ENCODE data around the gene SPATA45.
A peak's percentile ranks its signal among the peaks of the same experiment; 100 is the strongest.

Gene SPATA45

DNA sequence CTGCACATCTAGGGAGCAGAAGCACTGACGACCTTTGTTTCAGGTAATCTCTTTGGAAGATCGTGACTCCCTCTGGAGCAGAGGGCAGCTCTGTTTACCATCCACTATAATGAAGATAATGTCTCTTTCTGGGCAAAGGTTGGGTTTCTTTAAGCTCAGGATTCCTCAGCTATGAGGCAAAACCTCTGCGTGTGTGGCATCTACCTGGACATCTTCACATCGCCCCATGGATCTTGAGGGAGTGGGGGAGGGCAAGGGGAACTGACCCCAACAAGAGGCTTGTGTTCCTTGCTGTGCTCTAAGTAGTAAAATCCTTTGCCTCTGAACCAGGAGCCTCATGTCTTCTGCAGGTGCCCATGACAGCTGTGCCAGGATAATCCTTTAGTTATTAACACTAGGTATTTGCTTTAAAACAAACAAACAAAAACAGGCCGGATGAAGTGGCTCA lies 19.6 kb downstream of the SPATA45 start:
- Histone ChIP-seq H3K4me1 (ENCODE audit: control insufficient read depth, insufficient read depth, low read length) (no peaks in the 10 kb centered on the region), H3K27me3 (ENCODE audit: control insufficient read depth, insufficient read depth, low read length) (no peaks in the 10 kb centered on the region), H3K4me3 (ENCODE audit: low read depth, low read length) (no peak overlapping the region), H3K36me3 (ENCODE audit: control insufficient read depth, insufficient read depth, low read length) (no peaks in the 10 kb centered on the region), H3K9ac (ENCODE audit: low read depth, low read length) (no peak overlapping the region), H3K27ac (ENCODE audit: low read depth, low read length) (no peak overlapping the region), H3K9me3 (ENCODE audit: control insufficient read depth, insufficient read depth, low read length) (peaks cover 16% of the 10 kb centered on the region)

DNA sequence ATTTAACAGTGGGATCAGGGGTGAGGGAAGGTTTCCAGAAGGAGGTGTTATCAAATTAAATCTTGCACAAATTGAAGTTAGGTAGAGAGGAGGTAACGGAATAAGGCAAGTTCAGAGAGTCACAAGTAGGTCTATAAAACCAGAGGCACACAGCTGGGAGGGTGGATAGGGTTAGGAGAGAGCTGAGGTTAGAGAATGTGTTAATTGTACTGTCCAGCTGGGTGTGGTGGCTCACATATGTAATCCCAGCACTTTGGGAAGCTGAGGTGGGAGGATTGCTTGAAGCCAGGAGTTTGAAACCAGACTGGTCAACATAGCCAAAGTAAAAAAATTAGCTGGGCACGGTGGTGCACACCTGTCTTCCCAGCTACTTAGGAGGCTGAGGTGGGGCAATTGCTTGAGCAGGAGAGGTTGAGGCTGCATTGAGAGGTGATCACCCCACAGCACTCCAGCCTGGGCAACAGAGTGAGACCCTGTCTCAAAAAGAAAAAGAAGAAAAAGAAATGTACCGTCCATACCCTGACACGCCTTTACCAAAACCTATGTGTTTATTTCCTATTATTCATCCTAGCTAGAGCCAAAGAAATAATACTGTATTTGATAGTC lies 20.2 kb downstream of the SPATA45 start:
- Histone ChIP-seq H3K27ac (ENCODE audit: low read depth, low read length) (no peak overlapping the region), H3K36me3 (ENCODE audit: control insufficient read depth, insufficient read depth, low read length) (no peaks in the 10 kb centered on the region), H3K4me1 (ENCODE audit: control insufficient read depth, insufficient read depth, low read length) (no peaks in the 10 kb centered on the region), H3K27me3 (ENCODE audit: control insufficient read depth, insufficient read depth, low read length) (no peaks in the 10 kb centered on the region), H3K9ac (ENCODE audit: low read depth, low read length) (no peak overlapping the region), H3K9me3 (ENCODE audit: control insufficient read depth, insufficient read depth, low read length) (peaks cover 16% of the 10 kb centered on the region), H3K4me3 (ENCODE audit: low read depth, low read length) (no peak overlapping the region)

DNA sequence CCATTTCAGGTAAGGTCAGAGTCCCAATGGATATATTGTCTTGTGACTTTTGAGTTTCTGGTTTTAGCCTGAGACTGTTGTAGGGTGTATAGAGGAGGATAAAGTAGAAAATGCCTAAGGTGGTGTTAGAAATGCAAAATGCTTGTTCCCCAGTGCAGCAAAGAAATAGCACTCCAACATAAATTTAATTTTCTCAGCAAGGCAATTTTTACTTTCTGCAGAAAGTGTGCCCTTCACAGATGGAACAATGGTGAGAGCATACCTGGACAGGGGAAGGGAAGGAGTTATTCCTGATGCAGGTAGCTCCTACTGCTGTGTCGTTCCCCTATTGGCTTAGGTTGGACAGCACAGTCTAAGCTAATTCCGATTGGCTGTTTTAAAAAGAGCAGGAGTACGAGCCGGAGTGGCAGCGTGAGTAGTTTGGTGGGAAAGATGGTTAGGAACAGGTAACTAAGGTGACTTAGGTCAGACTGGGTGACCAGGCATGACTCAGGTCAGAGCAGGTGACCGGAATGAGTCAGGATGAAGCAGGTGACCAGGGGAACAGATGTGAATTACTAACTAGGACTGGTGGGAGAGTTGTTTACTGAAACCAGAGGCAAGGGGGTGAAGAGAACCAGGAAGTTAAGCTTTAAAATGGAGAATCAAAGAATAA lies 21.5 kb downstream of the SPATA45 start:
- Histone ChIP-seq H3K4me3 (ENCODE audit: low read depth, low read length) (no peak overlapping the region), H3K27ac (ENCODE audit: low read depth, low read length) (no peak overlapping the region), H3K9ac (ENCODE audit: low read depth, low read length) (no peak overlapping the region), H3K27me3 (ENCODE audit: control insufficient read depth, insufficient read depth, low read length) (no peaks in the 10 kb centered on the region), H3K9me3 (ENCODE audit: control insufficient read depth, insufficient read depth, low read length) (peaks cover 16% of the 10 kb centered on the region), H3K36me3 (ENCODE audit: control insufficient read depth, insufficient read depth, low read length) (no peaks in the 10 kb centered on the region), H3K4me1 (ENCODE audit: control insufficient read depth, insufficient read depth, low read length) (no peaks in the 10 kb centered on the region)

DNA sequence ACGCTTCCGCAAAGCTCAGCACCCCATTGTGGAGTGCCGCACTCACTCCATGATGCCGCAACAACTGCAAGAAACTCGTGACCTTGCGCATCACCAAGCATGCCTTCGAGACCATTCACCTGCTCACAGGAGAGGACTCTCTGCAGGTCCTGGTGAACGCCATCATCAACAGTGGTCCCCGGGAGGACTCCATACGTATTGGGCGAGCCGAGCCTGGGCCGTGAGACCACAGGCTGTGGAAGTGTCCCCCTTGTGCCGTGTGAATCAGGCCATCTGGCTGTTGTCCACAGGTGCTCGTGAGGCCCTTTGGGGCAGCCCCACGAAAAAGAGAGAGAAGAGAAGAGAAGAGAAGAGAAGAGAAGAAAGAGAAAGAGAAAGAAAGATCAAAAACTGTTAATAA lies 23.2 kb downstream of the SPATA45 start:
- H3K27me3 ChIP-seq (ENCODE audit: control insufficient read depth, insufficient read depth, low read length): no peaks in the 10 kb centered on the region
- no peak overlapping the region for H3K9ac ChIP-seq (ENCODE audit: low read depth, low read length)
- no peak overlapping the region for H3K27ac ChIP-seq (ENCODE audit: low read depth, low read length)
- no peaks in the 10 kb centered on the region for H3K36me3 ChIP-seq (ENCODE audit: control insufficient read depth, insufficient read depth, low read length)
- H3K4me1 ChIP-seq (ENCODE audit: control insufficient read depth, insufficient read depth, low read length): no peaks in the 10 kb centered on the region
- peaks cover 16% of the 10 kb centered on the region for H3K9me3 ChIP-seq (ENCODE audit: control insufficient read depth, insufficient read depth, low read length)
- no peak overlapping the region for H3K4me3 ChIP-seq (ENCODE audit: low read depth, low read length)

DNA sequence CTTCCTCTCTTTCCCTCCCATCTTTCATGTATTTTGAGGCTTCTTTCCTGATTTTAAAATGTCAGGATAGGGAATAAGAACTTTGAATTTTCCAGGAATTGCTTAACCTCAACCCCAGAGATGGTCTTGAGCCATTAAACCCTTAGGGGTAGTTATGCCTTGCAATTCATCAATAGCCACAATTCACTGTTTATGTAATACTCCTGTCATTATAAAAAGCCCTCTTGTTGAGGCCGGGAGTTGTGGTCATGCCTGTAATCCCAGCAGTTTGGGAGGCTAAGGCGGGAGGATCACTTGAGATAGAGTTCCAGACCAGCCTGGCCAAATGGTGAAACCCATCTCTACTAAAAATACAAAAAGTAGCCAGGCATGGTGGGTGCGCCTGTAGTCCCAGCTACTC lies 24.5 kb downstream of the SPATA45 start:
- Histone ChIP-seq H3K27ac (ENCODE audit: low read depth, low read length) (no peak overlapping the region), H3K4me1 (ENCODE audit: control insufficient read depth, insufficient read depth, low read length) (no peaks in the 10 kb centered on the region), H3K9me3 (ENCODE audit: control insufficient read depth, insufficient read depth, low read length) (peaks cover 16% of the 10 kb centered on the region), H3K9ac (ENCODE audit: low read depth, low read length) (no peak overlapping the region), H3K27me3 (ENCODE audit: control insufficient read depth, insufficient read depth, low read length) (no peaks in the 10 kb centered on the region), H3K4me3 (ENCODE audit: low read depth, low read length) (no peak overlapping the region), H3K36me3 (ENCODE audit: control insufficient read depth, insufficient read depth, low read length) (no peaks in the 10 kb centered on the region)

DNA sequence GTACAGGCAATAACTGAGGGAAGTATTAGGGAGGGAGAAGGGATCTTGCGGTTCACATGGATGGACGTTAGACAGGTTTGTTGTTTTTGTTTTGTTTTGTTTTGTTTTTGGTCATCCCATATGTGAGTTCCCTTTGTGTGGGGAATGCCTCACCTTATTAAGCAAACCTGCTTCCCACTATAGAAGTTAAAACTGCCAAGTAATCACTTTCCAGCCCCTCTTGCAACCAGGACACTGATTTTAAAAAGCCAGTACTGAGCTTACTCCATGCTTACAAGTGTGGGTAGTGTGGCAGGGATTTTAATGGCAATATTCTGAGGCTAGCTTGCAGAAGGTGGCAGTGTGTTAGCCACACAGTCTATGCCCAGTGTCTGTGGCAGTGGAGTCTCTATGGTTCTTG lies 26.5 kb downstream of the SPATA45 start:
- H3K9me3 ChIP-seq (ENCODE audit: control insufficient read depth, insufficient read depth, low read length): peaks cover 12% of the 10 kb centered on the region
- H3K36me3 ChIP-seq (ENCODE audit: control insufficient read depth, insufficient read depth, low read length): no peaks in the 10 kb centered on the region
- H3K9ac ChIP-seq (ENCODE audit: low read depth, low read length): no peak overlapping the region
- H3K4me1 ChIP-seq (ENCODE audit: control insufficient read depth, insufficient read depth, low read length): no peaks in the 10 kb centered on the region
- no peak overlapping the region for H3K4me3 ChIP-seq (ENCODE audit: low read depth, low read length)
- no peaks in the 10 kb centered on the region for H3K27me3 ChIP-seq (ENCODE audit: control insufficient read depth, insufficient read depth, low read length)
- no peak overlapping the region for H3K27ac ChIP-seq (ENCODE audit: low read depth, low read length)

DNA sequence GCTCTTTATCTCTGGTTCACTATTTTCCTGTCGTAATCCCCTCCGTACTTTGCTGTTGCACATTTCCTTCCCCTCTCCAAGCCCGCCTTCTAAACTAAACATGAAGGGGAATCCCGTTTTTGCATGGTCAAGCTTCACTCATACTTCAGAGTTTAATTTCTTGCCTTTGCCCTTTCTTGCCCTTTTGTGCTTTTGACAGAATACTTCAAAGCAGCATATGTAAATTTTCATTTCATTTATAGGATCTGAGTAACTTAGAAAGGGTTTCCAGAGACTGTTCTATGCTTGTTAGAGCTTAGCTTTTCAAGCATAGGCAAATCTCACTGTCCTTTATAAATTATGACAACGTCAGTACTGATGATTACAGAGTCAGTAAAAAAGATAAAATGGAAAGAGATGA lies 27.7 kb downstream of the SPATA45 start:
- no peak overlapping the region for H3K9ac ChIP-seq (ENCODE audit: low read depth, low read length)

DNA sequence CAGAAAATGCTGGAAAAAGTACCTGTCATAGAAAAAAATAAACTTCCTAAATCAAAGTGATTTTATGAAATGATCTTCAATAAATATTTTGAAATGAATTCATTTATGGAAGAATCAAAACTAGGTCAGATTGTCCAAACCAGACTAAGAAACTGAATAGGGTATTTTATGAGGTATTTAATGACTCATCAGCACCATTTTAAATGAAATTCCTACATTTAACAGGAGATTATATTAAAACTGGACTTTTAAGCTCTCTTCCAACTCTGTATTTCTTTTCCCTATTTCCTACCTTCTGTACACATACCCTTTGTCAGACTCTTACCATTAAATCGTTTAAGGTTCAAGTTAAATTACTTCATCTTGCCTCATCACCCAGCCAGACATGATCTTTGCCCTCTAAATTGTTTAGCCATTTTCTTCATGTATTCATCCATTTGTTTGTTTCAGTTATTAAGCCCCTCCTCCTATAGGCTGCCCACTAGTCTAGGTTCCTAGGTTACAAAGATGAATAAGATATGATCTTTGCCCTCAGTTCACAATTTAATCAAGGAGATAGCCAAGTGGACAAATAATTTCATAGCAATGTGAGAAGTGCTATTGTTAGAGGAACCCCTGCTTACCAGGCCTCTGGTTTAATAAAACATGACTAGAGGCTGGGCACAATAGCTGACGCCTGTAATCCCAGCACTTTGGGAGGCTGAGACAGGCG lies 30.7 kb downstream of the SPATA45 start:
- Histone ChIP-seq H3K4me1 (ENCODE audit: control insufficient read depth, insufficient read depth, low read length) (peaks cover 8% of the 10 kb centered on the region), H3K9me3 (ENCODE audit: control insufficient read depth, insufficient read depth, low read length) (no peaks in the 10 kb centered on the region), H3K36me3 (ENCODE audit: control insufficient read depth, insufficient read depth, low read length) (no peaks in the 10 kb centered on the region), H3K4me3 (ENCODE audit: low read depth, low read length) (no peak overlapping the region), H3K9ac (ENCODE audit: low read depth, low read length) (no peak overlapping the region), H3K27ac (ENCODE audit: low read depth, low read length) (no peak overlapping the region), H3K27me3 (ENCODE audit: control insufficient read depth, insufficient read depth, low read length) (no peaks in the 10 kb centered on the region)

More for the DNA sequence above, 27.7 kb downstream of the SPATA45 start:
- H3K9me3 ChIP-seq (ENCODE audit: control insufficient read depth, insufficient read depth, low read length): no peaks in the 10 kb centered on the region
- H3K36me3 ChIP-seq (ENCODE audit: control insufficient read depth, insufficient read depth, low read length): no peaks in the 10 kb centered on the region
- no peak overlapping the region for H3K4me3 ChIP-seq (ENCODE audit: low read depth, low read length)
- no peaks in the 10 kb centered on the region for H3K27me3 ChIP-seq (ENCODE audit: control insufficient read depth, insufficient read depth, low read length)
- peaks cover 2% of the 10 kb centered on the region; the same call in 1 of the 2 replicates for H3K4me1 ChIP-seq (ENCODE audit: control insufficient read depth, insufficient read depth, low read length)
- H3K27ac ChIP-seq (ENCODE audit: low read depth, low read length): no peak overlapping the region

DNA sequence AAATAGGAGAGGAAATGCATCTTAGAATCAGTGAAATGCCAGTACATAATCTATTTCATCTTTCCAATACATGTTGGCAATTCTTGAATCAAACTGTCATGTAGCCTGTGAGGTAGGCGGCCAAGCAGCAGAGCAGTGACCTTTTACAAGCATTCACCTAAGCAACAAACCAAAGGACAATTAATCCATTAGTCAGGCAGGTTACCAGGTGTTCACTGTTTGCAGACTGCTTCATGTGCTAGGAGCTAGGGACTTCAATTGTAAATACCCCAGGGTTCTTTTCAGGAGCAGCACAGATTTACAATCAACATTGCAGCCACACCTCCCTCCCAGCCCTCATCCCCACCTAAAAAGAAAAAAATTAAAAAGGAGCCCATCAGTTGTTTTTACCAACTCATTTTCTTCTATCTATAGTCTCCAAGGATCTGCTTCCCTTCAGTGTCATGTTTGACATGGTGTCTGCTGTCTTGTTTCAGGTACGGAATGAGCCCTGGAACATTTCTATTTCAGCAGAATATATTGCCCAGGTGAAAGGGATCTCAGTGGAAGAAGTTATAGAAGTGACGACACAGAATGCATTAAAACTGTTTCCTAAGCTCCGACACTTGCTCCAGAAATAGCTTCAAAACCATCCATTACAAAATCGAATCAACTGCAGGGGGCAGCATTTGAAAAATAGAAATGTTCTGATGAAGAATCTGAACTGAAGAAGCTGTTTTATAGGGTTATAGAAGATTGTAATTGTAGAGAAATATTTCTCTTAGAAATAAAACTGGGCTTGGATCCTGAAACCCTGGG lies 32.7 kb downstream of the SPATA45 start:
- no peaks in the 10 kb centered on the region for H3K9me3 ChIP-seq (ENCODE audit: control insufficient read depth, insufficient read depth, low read length)
- H3K36me3 ChIP-seq (ENCODE audit: control insufficient read depth, insufficient read depth, low read length): no peaks in the 10 kb centered on the region
- H3K4me3 ChIP-seq (ENCODE audit: low read depth, low read length): no peak overlapping the region

DNA sequence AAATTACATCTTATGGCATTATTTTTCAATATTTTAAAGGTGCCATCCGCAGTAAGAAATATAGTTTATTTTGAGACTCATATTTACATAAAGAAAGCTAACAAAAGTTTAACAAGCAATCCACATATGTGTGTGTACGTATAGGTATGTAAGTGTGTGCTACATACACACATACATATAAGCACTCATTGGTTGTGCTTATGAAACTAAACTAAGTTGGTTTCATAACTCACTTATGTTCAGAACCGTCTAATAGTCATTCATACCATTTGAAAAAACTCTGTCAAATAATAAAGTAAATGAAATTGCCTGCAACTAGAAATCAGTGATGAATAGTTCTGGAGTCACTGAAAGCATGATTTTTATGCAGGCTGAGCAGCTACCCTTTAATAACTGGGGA lies 41.7 kb downstream of the SPATA45 start:
- H3K4me3 ChIP-seq (ENCODE audit: low read depth, low read length): no peak overlapping the region
- H3K36me3 ChIP-seq (ENCODE audit: control insufficient read depth, insufficient read depth, low read length): peaks cover 48% of the 10 kb centered on the region
- no peaks in the 10 kb centered on the region for H3K9me3 ChIP-seq (ENCODE audit: control insufficient read depth, insufficient read depth, low read length)
- H3K4me1 ChIP-seq (ENCODE audit: control insufficient read depth, insufficient read depth, low read length): peaks cover 8% of the 10 kb centered on the region; the same call in 1 of the 2 replicates
- H3K9ac ChIP-seq (ENCODE audit: low read depth, low read length): no peak overlapping the region
- no peak overlapping the region for H3K27ac ChIP-seq (ENCODE audit: low read depth, low read length)
- H3K27me3 ChIP-seq (ENCODE audit: control insufficient read depth, insufficient read depth, low read length): no peaks in the 10 kb centered on the region

More for the DNA sequence above, 32.7 kb downstream of the SPATA45 start:
- H3K9ac ChIP-seq (ENCODE audit: low read depth, low read length): no peak overlapping the region
- H3K27me3 ChIP-seq (ENCODE audit: control insufficient read depth, insufficient read depth, low read length): no peaks in the 10 kb centered on the region
- H3K27ac ChIP-seq (ENCODE audit: low read depth, low read length): peak overlapping the region; percentile 34
- peaks cover 8% of the 10 kb centered on the region for H3K4me1 ChIP-seq (ENCODE audit: control insufficient read depth, insufficient read depth, low read length)

All from HUES48 (cell line).